Esophagus muscularis mucosa (tissue), 3 donors: ENCODE data around the gene FRAS1.

Experiments used
- EP300 ChIP-seq: sonication (generic); formaldehyde crosslinking; IDR thresholded peaks from one replicate; pipeline ENCODE4 v1.6.1; 2017; ENCODE audit warnings: antibody characterized with exemption
- TF ChIP-seq, protein P1 (sequence below), 3 experiments: fragments of 200-600 bp in 2 of 3; fragments of 450-650 bp in 1 of 3; sonication (generic) in 2 of 3; IDR thresholded peaks; one replicate each; pipeline ENCODE4 v1.5.1; 2017 to 2019; ENCODE audit warnings: antibody characterized with exemption in 3 of 3, mild to moderate bottlenecking in 2 of 3, moderate library complexity in 1 of 3

- TF ChIP-seq, protein P1, sequence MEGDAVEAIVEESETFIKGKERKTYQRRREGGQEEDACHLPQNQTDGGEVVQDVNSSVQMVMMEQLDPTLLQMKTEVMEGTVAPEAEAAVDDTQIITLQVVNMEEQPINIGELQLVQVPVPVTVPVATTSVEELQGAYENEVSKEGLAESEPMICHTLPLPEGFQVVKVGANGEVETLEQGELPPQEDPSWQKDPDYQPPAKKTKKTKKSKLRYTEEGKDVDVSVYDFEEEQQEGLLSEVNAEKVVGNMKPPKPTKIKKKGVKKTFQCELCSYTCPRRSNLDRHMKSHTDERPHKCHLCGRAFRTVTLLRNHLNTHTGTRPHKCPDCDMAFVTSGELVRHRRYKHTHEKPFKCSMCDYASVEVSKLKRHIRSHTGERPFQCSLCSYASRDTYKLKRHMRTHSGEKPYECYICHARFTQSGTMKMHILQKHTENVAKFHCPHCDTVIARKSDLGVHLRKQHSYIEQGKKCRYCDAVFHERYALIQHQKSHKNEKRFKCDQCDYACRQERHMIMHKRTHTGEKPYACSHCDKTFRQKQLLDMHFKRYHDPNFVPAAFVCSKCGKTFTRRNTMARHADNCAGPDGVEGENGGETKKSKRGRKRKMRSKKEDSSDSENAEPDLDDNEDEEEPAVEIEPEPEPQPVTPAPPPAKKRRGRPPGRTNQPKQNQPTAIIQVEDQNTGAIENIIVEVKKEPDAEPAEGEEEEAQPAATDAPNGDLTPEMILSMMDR (IDR thresholded peaks at IDR 0.05), result no peak
- TF ChIP-seq EP300, result no peak
Measured at GRCh38 chr4:78068481-78068880, 11.4 kb downstream of the FRAS1 start.
